Fibroblast of lung (primary cell): ENCODE measurements around the gene MYL4. TPM values are rescaled to one million over a fixed set of nuclear protein-coding genes. Genes with fewer than 3 reads are reported as not detected.
"Not testable (repeated sequence)": the region's sequence is repeated elsewhere in the genome, so short reads cannot be mapped to it uniquely, and the experiment has no call there.

ENCODE experiments used
- DNase-seq, 2 donors: peaks; one replicate each; pipeline versions ENCODE4 v3.0.0 to v3.0.0-alpha.2; 2010; ENCODE audit warnings: low read depth in 2 of 2
- H2AFZ ChIP-seq: 2 replicates; pipeline ENCODE4 v1.5.1; 2012; ENCODE audit warnings: low read length, control low read depth, inconsistent platforms
- H3K27ac ChIP-seq: 2 replicates; pipeline ENCODE4 v1.5.1; 2011; ENCODE audit warnings: low read length, control low read depth; ENCODE audit not compliant: insufficient read depth
- H3K27me3 ChIP-seq: 2 replicates; pipeline ENCODE4 v1.5.1; 2011; ENCODE audit warnings: mild to moderate bottlenecking, low read length; ENCODE audit not compliant: control insufficient read depth, insufficient read depth
- H3K36me3 ChIP-seq: 2 replicates; pipeline ENCODE4 v1.5.1; 2011; ENCODE audit warnings: low read length; ENCODE audit not compliant: control insufficient read depth, insufficient read depth
- H3K4me1 ChIP-seq: 2 replicates; pipeline ENCODE4 v1.5.1; 2011; ENCODE audit warnings: low read length; ENCODE audit not compliant: control insufficient read depth, insufficient read depth; ENCODE audit errors: extremely low read depth
- H3K4me2 ChIP-seq: 2 replicates; pipeline ENCODE4 v1.5.1; 2011; ENCODE audit warnings: low read length, control low read depth; ENCODE audit not compliant: insufficient read depth; ENCODE audit errors: extremely low read depth
- H3K4me3 ChIP-seq, 4 experiments: fragments of 200-600 bp in 1 of 4; sonication (generic) in 1 of 4; replicated peaks in 1 of 4; 2 replicates each; pipeline ENCODE4 v1.5.1; 2011 to 2016; ENCODE audit warnings: low read length in 4 of 4, low read depth in 3 of 4, mild to moderate bottlenecking in 3 of 4, control low read depth in 2 of 4, inconsistent platforms in 1 of 4, mixed read lengths in 1 of 4; ENCODE audit not compliant: insufficient read depth in 1 of 4; ENCODE audit errors: control extremely low read depth in 1 of 4
- H3K79me2 ChIP-seq: 2 replicates; pipeline ENCODE4 v1.5.1; 2012; ENCODE audit warnings: mild to moderate bottlenecking, low read length, inconsistent platforms; ENCODE audit not compliant: control insufficient read depth, insufficient read depth
- H3K9ac ChIP-seq: 2 replicates; pipeline ENCODE4 v1.5.1; 2011; ENCODE audit warnings: mild to moderate bottlenecking, low read length, control low read depth; ENCODE audit not compliant: insufficient read depth
- H3K9me3 ChIP-seq: 2 replicates; pipeline ENCODE4 v1.5.1; 2012; ENCODE audit warnings: low read depth, low read length; ENCODE audit not compliant: control insufficient read depth, insufficient read depth
- H4K20me1 ChIP-seq: 2 replicates; pipeline ENCODE4 v1.5.1; 2011; ENCODE audit warnings: low read length; ENCODE audit not compliant: control insufficient read depth, insufficient read depth; ENCODE audit errors: extremely low read depth
- EZH2 ChIP-seq: IDR thresholded peaks from 2 replicates; pipeline ENCODE4 v1.5.1; 2012; ENCODE audit warnings: low read length, control low read depth, mild to moderate bottlenecking; ENCODE audit errors: missing control alignments
- polyA plus RNA-seq, 2 donors: library from polyadenylated mRNA; depleted of rRNA in 1 of 2; stranded (reverse) in 1 of 2; unstranded in 1 of 2; fragments of >200 nt; gene quantifications; 2 replicates each; pipeline ENCODE4 v1.2.1, GENCODE V29; 2011 to 2012; ENCODE audit warnings: missing spikeins in 1 of 2
- total RNA-seq: library from RNA; depleted of rRNA; stranded (reverse); fragments of >200 nt; gene quantifications from 2 replicates; pipeline ENCODE4 v1.2.1, GENCODE V29; 2014
- TF ChIP-seq, protein P1 (sequence below), 2 donors: IDR thresholded peaks in 1 of 2; conservative IDR thresholded peaks in 1 of 2; 1 replicate in 1 of 2; 2 replicates in 1 of 2; pipeline ENCODE4 v1.5.1; 2011 to 2012; ENCODE audit warnings: low read length in 2 of 2, control low read depth in 1 of 2, inconsistent platforms in 1 of 2, low read depth in 1 of 2, mild to moderate bottlenecking in 1 of 2

Gene MYL4
- total and polyA plus RNA-seq, 2 donors (not counting 1 experiment from before 2014, with no cell fraction given) = 1.3 TPM; not detected in 1

DNA sequence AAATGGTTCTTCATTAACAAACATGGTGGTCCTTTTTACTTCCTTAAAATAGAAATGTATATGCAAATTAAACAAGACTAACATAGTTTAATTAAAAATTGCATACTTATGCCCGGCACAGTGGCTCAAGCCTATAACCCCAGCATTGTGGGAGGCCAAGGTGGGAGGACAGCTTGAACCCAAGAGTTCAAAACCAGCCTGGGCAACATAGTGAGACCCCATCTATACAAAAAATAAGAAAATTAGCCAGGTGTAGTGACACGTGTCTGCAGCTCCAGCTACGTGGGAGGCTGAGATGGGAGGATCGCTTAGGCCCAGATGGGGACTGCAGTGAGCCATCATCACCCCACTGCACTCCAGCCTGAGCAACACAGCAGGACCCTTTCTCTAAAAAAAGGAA, 38.4 kb upstream of the MYL4 start:
- Histone ChIP-seq H4K20me1 (no peaks in the 10 kb centered on the region), H3K79me2 (peaks cover 61% of the 10 kb centered on the region)

GRCh38 chr17:47172696-47173565, 36.2 kb upstream of the MYL4 start:
- peaks cover 2% of the 10 kb centered on the region for H3K36me3 ChIP-seq
- TF ChIP-seq, protein P1, sequence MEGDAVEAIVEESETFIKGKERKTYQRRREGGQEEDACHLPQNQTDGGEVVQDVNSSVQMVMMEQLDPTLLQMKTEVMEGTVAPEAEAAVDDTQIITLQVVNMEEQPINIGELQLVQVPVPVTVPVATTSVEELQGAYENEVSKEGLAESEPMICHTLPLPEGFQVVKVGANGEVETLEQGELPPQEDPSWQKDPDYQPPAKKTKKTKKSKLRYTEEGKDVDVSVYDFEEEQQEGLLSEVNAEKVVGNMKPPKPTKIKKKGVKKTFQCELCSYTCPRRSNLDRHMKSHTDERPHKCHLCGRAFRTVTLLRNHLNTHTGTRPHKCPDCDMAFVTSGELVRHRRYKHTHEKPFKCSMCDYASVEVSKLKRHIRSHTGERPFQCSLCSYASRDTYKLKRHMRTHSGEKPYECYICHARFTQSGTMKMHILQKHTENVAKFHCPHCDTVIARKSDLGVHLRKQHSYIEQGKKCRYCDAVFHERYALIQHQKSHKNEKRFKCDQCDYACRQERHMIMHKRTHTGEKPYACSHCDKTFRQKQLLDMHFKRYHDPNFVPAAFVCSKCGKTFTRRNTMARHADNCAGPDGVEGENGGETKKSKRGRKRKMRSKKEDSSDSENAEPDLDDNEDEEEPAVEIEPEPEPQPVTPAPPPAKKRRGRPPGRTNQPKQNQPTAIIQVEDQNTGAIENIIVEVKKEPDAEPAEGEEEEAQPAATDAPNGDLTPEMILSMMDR (conservative IDR thresholded peaks at IDR 0.05 in 1 of 2, IDR thresholded peaks at IDR 0.05 in 1 of 2; ENCODE audit: low read depth in 1 of 2, low read length in 2 of 2) = no peak
- no peak for TF ChIP-seq EZH2
- H3K27ac ChIP-seq = no peak overlapping the region
- no peak overlapping the region for H2AFZ ChIP-seq
- no peaks in the 10 kb centered on the region for H3K4me1 ChIP-seq
- H3K4me3 ChIP-seq = no peak overlapping the region
- H3K9me3 ChIP-seq = no peaks in the 10 kb centered on the region
- peaks cover 77% of the 10 kb centered on the region for H3K79me2 ChIP-seq
- no peak overlapping the region for H3K4me2 ChIP-seq
- no peaks in the 10 kb centered on the region for H3K27me3 ChIP-seq
- H4K20me1 ChIP-seq = no peaks in the 10 kb centered on the region
- H3K9ac ChIP-seq = no peak overlapping the region
- peak in 1 of 2 donors; percentile 20 for DNase-seq

More for the DNA sequence above, 38.4 kb upstream of the MYL4 start:
- Histone ChIP-seq H3K4me2 (no peak overlapping the region), H3K27me3 (no peaks in the 10 kb centered on the region), H3K9ac (no peak overlapping the region), H3K27ac (no peak overlapping the region), H3K4me3 (no peak overlapping the region), H3K9me3 (no peaks in the 10 kb centered on the region), H3K4me1 (no peaks in the 10 kb centered on the region), H2AFZ (no peak overlapping the region), H3K36me3 (peaks cover 6% of the 10 kb centered on the region)
- TF ChIP-seq EZH2 = no peak
- TF ChIP-seq, protein P1 (conservative IDR thresholded peaks at IDR 0.05 in 1 of 2, IDR thresholded peaks at IDR 0.05 in 1 of 2; ENCODE audit: low read depth in 1 of 2, low read length in 2 of 2) = no peak
- DNase-seq = no peak

DNA sequence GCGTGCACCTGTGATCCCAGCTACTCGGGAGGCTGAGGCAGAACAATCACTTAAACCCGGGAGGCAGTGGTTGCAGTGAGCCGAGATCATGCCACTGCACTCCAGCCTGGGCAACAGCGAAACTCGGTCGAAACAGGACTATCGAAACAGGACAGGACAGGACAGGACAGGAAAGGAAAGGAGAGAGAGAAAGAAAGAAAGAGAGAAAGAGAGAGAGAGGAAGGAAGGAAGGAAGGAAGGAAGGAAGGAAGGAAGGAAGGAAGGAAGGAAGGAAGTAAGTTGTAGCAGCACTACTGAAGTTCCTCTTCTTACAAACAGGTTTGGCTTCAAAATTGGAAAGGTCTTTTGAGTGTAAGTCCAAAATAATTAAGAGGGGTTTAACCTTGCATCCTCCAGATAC, 34.3 kb upstream of the MYL4 start:
- not testable (repeated sequence) for H3K4me2 ChIP-seq, H3K27ac ChIP-seq, H3K4me1 ChIP-seq, H2AFZ ChIP-seq, H3K27me3 ChIP-seq, H3K9me3 ChIP-seq, H3K36me3 ChIP-seq, DNase-seq, H3K9ac ChIP-seq, H4K20me1 ChIP-seq, H3K4me3 ChIP-seq
- H3K79me2 ChIP-seq = peaks cover 94% of the 10 kb centered on the region
